ENCODE data around the gene ARL17B. TPM values are rescaled to one million over a fixed set of nuclear protein-coding genes. Genes with fewer than 3 reads are reported as not detected.
"Not testable (repeated sequence)": the region's sequence is repeated elsewhere in the genome, so short reads cannot be mapped to it uniquely, and the experiment has no call there.

ARL17B gene
- total RNA-seq (22.0 TPM), polyA plus RNA-seq (ENCODE audit: insufficient read depth, low read depth, low replicate concordance) (10.1 TPM)
- long read RNA-seq, donor 1, partial matches to known transcripts = 0 of 4 reads
- long read RNA-seq, donor 1, other reads (novel, unspliced or antisense) = 0 of 4 reads
- long read RNA-seq, donor 2, partial matches to known transcripts = 15 of 18 reads
- long read RNA-seq, donor 2, other reads (novel, unspliced or antisense) = 0 of 18 reads
- long read RNA-seq, donor 3, partial matches to known transcripts = 6 of 6 reads
- long read RNA-seq, donor 3, other reads (novel, unspliced or antisense) = 0 of 6 reads
- long read RNA-seq, donor 4, partial matches to known transcripts = 0 of 4 reads
- long read RNA-seq, donor 4, other reads (novel, unspliced or antisense) = 0 of 4 reads
- long read RNA-seq, donor 5 = 0 reads
- long read RNA-seq, donor 6, partial matches to known transcripts = 0 of 1 reads
- long read RNA-seq, donor 6, other reads (novel, unspliced or antisense) = 0 of 1 reads
- long read RNA-seq, donor 7, partial matches to known transcripts = 1 of 22 reads
- long read RNA-seq, donor 7, other reads (novel, unspliced or antisense) = 19 of 22 reads
- long read RNA-seq, donor 8, partial matches to known transcripts = 0 of 1 reads
- long read RNA-seq, donor 8, other reads (novel, unspliced or antisense) = 0 of 1 reads
- long read RNA-seq, donor 9 = 0 reads
- long read RNA-seq, donor 10, transcript ARL17B-202 (4 exons, 743 nt) = major isoform, 10 of 13 reads
- long read RNA-seq, donor 10, partial matches to known transcripts = 0 of 13 reads
- long read RNA-seq, donor 10, other reads (novel, unspliced or antisense) = 0 of 13 reads

- H3K36me3 ChIP-seq (ENCODE audit: control insufficient read depth in 2 of 3, insufficient read depth in 3 of 3, low read length in 3 of 3); H3K9me3 ChIP-seq (ENCODE audit: control insufficient read depth in 2 of 3, insufficient read depth in 1 of 3, low read length in 3 of 3); H3K27me3 ChIP-seq (ENCODE audit: control insufficient read depth, insufficient read depth, low read length); intact Hi-C loops (cut with DNase I); H3K4me1 ChIP-seq (ENCODE audit: control insufficient read depth in 2 of 3, insufficient read depth in 2 of 3, low read depth in 1 of 3, low read length in 3 of 3); H3K27ac ChIP-seq (ENCODE audit: low read depth in 2 of 2, low read length in 2 of 2); H3K9ac ChIP-seq (ENCODE audit: low read length in 3 of 3): not testable (repeated sequence)
- peak; percentile 99 for FAIRE-seq
- H3K4me3 ChIP-seq (ENCODE audit: low read length in 3 of 3) = peak within 1 kb of the TSS in 2 of 3 donors; percentile 16 to 21
- peak in 1 of 5 donors; percentile 92 for DNase-seq
These were observed at the start of gene ARL17B for GRCh38 chr17:46361755-46362154. ARL17B (minus strand) TSS chr17:46361766; CDS start chr17:46358397, 3,369 bp downstream.

DNA sequence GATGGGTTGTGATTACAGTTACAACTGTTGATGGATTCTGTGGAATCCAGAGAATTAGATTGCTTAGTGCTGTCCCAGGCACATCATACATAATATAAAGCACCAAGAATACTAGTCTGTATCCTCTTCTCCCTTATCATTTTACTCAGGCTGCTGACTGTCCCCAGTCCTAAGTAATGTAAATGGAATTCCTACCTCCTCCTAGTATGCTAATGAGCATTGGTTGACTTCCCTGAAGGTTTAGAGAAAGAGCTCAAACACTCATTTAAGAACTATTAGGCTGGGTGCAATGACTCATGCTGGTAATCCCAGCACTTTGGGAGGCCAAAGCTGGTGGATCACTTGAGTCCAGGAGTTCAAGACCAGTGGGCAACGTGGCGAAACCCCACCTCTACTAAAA is 48.3 kb upstream of the ARL17B start:
- H3K36me3 ChIP-seq (ENCODE audit: control insufficient read depth in 2 of 3, insufficient read depth in 3 of 3, low read length in 3 of 3); H3K27me3 ChIP-seq (ENCODE audit: control insufficient read depth, insufficient read depth, low read length); H3K9ac ChIP-seq (ENCODE audit: low read length in 3 of 3); H3K9me3 ChIP-seq (ENCODE audit: control insufficient read depth in 2 of 3, insufficient read depth in 1 of 3, low read length in 3 of 3); intact Hi-C loops (cut with DNase I); DNase-seq; H3K4me3 ChIP-seq (ENCODE audit: low read length in 3 of 3); H3K27ac ChIP-seq (ENCODE audit: low read depth in 2 of 2, low read length in 2 of 2); FAIRE-seq; H3K4me1 ChIP-seq (ENCODE audit: control insufficient read depth in 2 of 3, insufficient read depth in 2 of 3, low read depth in 1 of 3, low read length in 3 of 3): not testable (repeated sequence)

- DNase-seq; H3K4me1 ChIP-seq (ENCODE audit: control insufficient read depth in 2 of 3, insufficient read depth in 2 of 3, low read depth in 1 of 3, low read length in 3 of 3); H3K4me3 ChIP-seq (ENCODE audit: low read length in 3 of 3); H3K9me3 ChIP-seq (ENCODE audit: control insufficient read depth in 2 of 3, insufficient read depth in 1 of 3, low read length in 3 of 3); H3K9ac ChIP-seq (ENCODE audit: low read length in 3 of 3); intact Hi-C loops (cut with DNase I); H3K27ac ChIP-seq (ENCODE audit: low read depth in 2 of 2, low read length in 2 of 2); H3K36me3 ChIP-seq (ENCODE audit: control insufficient read depth in 2 of 3, insufficient read depth in 3 of 3, low read length in 3 of 3); FAIRE-seq; H3K27me3 ChIP-seq (ENCODE audit: control insufficient read depth, insufficient read depth, low read length): not testable (repeated sequence)
These were observed 45.6 kb upstream of the ARL17B start for GRCh38 chr17:46407155-46407554.

GRCh38 chr17:46401033-46401787 is 39.6 kb upstream of the ARL17B start:
- not testable (repeated sequence) for FAIRE-seq

DNA sequence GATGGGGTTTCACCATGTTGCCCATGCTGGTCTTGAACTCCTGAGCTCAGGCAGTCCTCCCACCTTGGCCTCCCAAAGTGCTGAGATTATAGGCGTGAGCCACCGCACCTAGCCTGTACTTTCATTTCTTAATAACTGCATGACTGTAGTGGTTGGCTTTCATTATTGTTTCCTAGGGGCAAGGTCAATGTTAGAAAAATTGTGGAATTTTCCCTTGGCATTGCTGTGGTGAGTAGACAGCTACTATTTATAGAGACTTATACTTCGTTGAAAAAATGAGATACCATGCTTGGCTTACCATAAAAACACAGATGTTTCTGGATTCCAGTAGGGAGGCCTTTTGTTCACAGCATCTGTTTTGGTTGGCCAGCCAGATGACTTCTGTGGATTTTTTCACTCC is 39.0 kb upstream of the ARL17B start:
- H3K4me1 ChIP-seq (ENCODE audit: control insufficient read depth in 2 of 3, insufficient read depth in 2 of 3, low read depth in 1 of 3, low read length in 3 of 3); FAIRE-seq; H3K27me3 ChIP-seq (ENCODE audit: control insufficient read depth, insufficient read depth, low read length); H3K9ac ChIP-seq (ENCODE audit: low read length in 3 of 3); H3K27ac ChIP-seq (ENCODE audit: low read depth in 2 of 2, low read length in 2 of 2); DNase-seq; intact Hi-C loops (cut with DNase I); H3K36me3 ChIP-seq (ENCODE audit: control insufficient read depth in 2 of 3, insufficient read depth in 3 of 3, low read length in 3 of 3); H3K9me3 ChIP-seq (ENCODE audit: control insufficient read depth in 2 of 3, insufficient read depth in 1 of 3, low read length in 3 of 3); H3K4me3 ChIP-seq (ENCODE audit: low read length in 3 of 3): not testable (repeated sequence)

More at GRCh38 chr17:46401033-46401787, 39.6 kb upstream of the ARL17B start:
- intact Hi-C loops (cut with DNase I); H3K9ac ChIP-seq (ENCODE audit: low read length in 3 of 3); H3K27me3 ChIP-seq (ENCODE audit: control insufficient read depth, insufficient read depth, low read length); H3K9me3 ChIP-seq (ENCODE audit: control insufficient read depth in 2 of 3, insufficient read depth in 1 of 3, low read length in 3 of 3); DNase-seq; H3K36me3 ChIP-seq (ENCODE audit: control insufficient read depth in 2 of 3, insufficient read depth in 3 of 3, low read length in 3 of 3); H3K4me1 ChIP-seq (ENCODE audit: control insufficient read depth in 2 of 3, insufficient read depth in 2 of 3, low read depth in 1 of 3, low read length in 3 of 3); H3K27ac ChIP-seq (ENCODE audit: low read depth in 2 of 2, low read length in 2 of 2); H3K4me3 ChIP-seq (ENCODE audit: low read length in 3 of 3): not testable (repeated sequence)

DNA sequence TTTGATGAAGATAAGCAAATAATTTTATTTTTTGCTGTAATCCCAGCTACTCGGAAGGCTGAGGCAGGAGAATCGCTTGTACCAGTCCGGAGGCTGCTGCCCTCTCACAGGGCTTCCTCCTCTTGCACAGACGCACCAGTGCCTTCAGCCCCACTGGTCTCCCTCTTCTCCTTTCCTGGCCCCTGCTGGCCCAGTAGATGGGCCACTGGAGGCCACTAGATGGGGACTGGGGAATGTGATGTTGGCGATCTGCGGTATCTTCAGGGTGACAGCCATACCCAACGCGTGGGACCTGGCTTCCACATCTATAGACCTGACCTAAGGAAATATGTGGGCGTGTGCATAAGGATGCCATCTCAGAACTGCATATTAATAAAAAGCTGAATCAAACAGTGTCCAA is 38.4 kb upstream of the ARL17B start:
- H3K4me1 ChIP-seq (ENCODE audit: control insufficient read depth in 2 of 3, insufficient read depth in 2 of 3, low read depth in 1 of 3, low read length in 3 of 3); H3K27me3 ChIP-seq (ENCODE audit: control insufficient read depth, insufficient read depth, low read length); H3K4me3 ChIP-seq (ENCODE audit: low read length in 3 of 3); FAIRE-seq; DNase-seq; intact Hi-C loops (cut with DNase I); H3K9ac ChIP-seq (ENCODE audit: low read length in 3 of 3); H3K27ac ChIP-seq (ENCODE audit: low read depth in 2 of 2, low read length in 2 of 2); H3K9me3 ChIP-seq (ENCODE audit: control insufficient read depth in 2 of 3, insufficient read depth in 1 of 3, low read length in 3 of 3); H3K36me3 ChIP-seq (ENCODE audit: control insufficient read depth in 2 of 3, insufficient read depth in 3 of 3, low read length in 3 of 3): not testable (repeated sequence)

GRCh38 chr17:46396292-46396691 is 34.7 kb upstream of the ARL17B start:
- H3K4me3 ChIP-seq (ENCODE audit: low read length in 3 of 3); intact Hi-C loops (cut with DNase I); H3K36me3 ChIP-seq (ENCODE audit: control insufficient read depth in 2 of 3, insufficient read depth in 3 of 3, low read length in 3 of 3); H3K9me3 ChIP-seq (ENCODE audit: control insufficient read depth in 2 of 3, insufficient read depth in 1 of 3, low read length in 3 of 3); DNase-seq; H3K9ac ChIP-seq (ENCODE audit: low read length in 3 of 3); H3K4me1 ChIP-seq (ENCODE audit: control insufficient read depth in 2 of 3, insufficient read depth in 2 of 3, low read depth in 1 of 3, low read length in 3 of 3); H3K27me3 ChIP-seq (ENCODE audit: control insufficient read depth, insufficient read depth, low read length); FAIRE-seq; H3K27ac ChIP-seq (ENCODE audit: low read depth in 2 of 2, low read length in 2 of 2): not testable (repeated sequence)

Data from kidney (tissue), 19 donors.